OCI-LY3 (cell line): Measurements from ENCODE around the gene LAMTOR2.

Experiments
- H2AFZ ChIP-seq: fragments of 200-600, 300-600 bp; shearing (Covaris generic); 2 replicates; pipeline ENCODE4 v1.6.0; 2014; ENCODE audit warnings: antibody characterized with exemption, low read depth, low read length
- H3K27ac ChIP-seq: fragments of 200-600, 300-600 bp; sonication (generic); 2 replicates; pipeline ENCODE4 v1.5.1; 2014; ENCODE audit warnings: mild to moderate bottlenecking, low read length, moderate library complexity, mixed read lengths
- H3K27me3 ChIP-seq: fragments of 200-600, 300-600 bp; sonication (generic); 2 replicates; pipeline ENCODE4 v1.6.1; 2014; ENCODE audit warnings: low read depth, low read length, mixed read lengths
- H3K36me3 ChIP-seq: fragments of 200-600, 300-600 bp; sonication (generic); replicated peaks from 2 replicates; pipeline ENCODE3; 2014; ENCODE audit warnings: low read depth, low read length, mixed read lengths
- H3K4me1 ChIP-seq: fragments of 300-600, 200-600 bp; sonication (generic); 2 replicates; pipeline ENCODE4 v1.6.1; 2014; ENCODE audit warnings: low read length, mixed read lengths
- H3K4me2 ChIP-seq: fragments of 200-600, 300-600 bp; sonication (generic); 2 replicates; pipeline ENCODE4 v1.6.1; 2014; ENCODE audit warnings: low read length, mixed read lengths
- H3K4me3 ChIP-seq: fragments of 300-600, 200-600 bp; sonication (generic); 2 replicates; pipeline ENCODE4 v1.5.1; 2014; ENCODE audit warnings: antibody characterized with exemption, mild to moderate bottlenecking, low read length, moderate library complexity
- H3K79me2 ChIP-seq: fragments of 300-600, 200-600 bp; shearing (Covaris generic); 2 replicates; pipeline ENCODE4 v1.6.1; 2014; ENCODE audit warnings: mild to moderate bottlenecking, low read length, mixed read lengths
- H3K9ac ChIP-seq: fragments of 300-600, 200-600 bp; shearing (Covaris generic); 2 replicates; pipeline ENCODE4 v1.6.0; 2014; ENCODE audit warnings: mild to moderate bottlenecking, low read length, moderate library complexity
- H3K9me3 ChIP-seq: fragments of 200-600, 300-600 bp; shearing (Covaris generic); 2 replicates; pipeline ENCODE4 v1.6.1; 2014; ENCODE audit warnings: low read length, mixed read lengths; ENCODE audit not compliant: insufficient read depth
- H4K20me1 ChIP-seq: fragments of 200-600, 300-600 bp; sonication (generic); 2 replicates; pipeline ENCODE4 v1.6.1; 2016; ENCODE audit warnings: low read length, mixed read lengths; ENCODE audit not compliant: insufficient read depth
- CTCF ChIP-seq: fragments of 200-600, 300-600 bp; sonication (generic); IDR thresholded peaks from 2 replicates; pipeline ENCODE4 v1.5.1; 2014; ENCODE audit warnings: antibody characterized with exemption, low read length, low read depth
- EZH2phosphoT487 ChIP-seq: fragments of 200-600 bp; shearing (Covaris generic); IDR thresholded peaks from 2 replicates; pipeline ENCODE4 v1.6.1; 2018; ENCODE audit warnings: antibody characterized with exemption, mixed run types, low read depth

The LAMTOR2 gene

GRCh38 chr1:156048663-156049258, 5.8 kb upstream of the LAMTOR2 start:
- Histone ChIP-seq H3K79me2 (peaks cover 14% of the 10 kb centered on the region), H3K27me3 (no peaks in the 10 kb centered on the region), H3K4me1 (peaks cover 5% of the 10 kb centered on the region), H3K4me2 (no peak overlapping the region), H3K4me3 (no peak overlapping the region), H3K9me3 (no peaks in the 10 kb centered on the region), H3K27ac (no peak overlapping the region), H3K36me3 (peaks cover 21% of the 10 kb centered on the region), H2AFZ (no peak overlapping the region), H4K20me1 (no peaks in the 10 kb centered on the region), H3K9ac (no peak overlapping the region)
- TF ChIP-seq EZH2phosphoT487: no peak
- TF ChIP-seq CTCF: no peak

- H4K20me1 ChIP-seq: no peaks in the 10 kb centered on the region
- H3K4me2 ChIP-seq: no peak overlapping the region
- no peaks in the 10 kb centered on the region for H3K27me3 ChIP-seq
- peaks cover 6% of the 10 kb centered on the region for H3K4me1 ChIP-seq
- no peaks in the 10 kb centered on the region for H3K9me3 ChIP-seq
- no peak overlapping the region for H3K4me3 ChIP-seq
- no peak overlapping the region for H2AFZ ChIP-seq
- TF ChIP-seq EZH2phosphoT487 (no peak), CTCF (no peak)
- no peak overlapping the region for H3K9ac ChIP-seq
- H3K79me2 ChIP-seq: peaks cover 17% of the 10 kb centered on the region
- H3K36me3 ChIP-seq: peaks cover 19% of the 10 kb centered on the region
- no peak overlapping the region for H3K27ac ChIP-seq
Measured at GRCh38 chr1:156050376-156050775, 4.2 kb upstream of the LAMTOR2 start.

GRCh38 chr1:156051011-156051725, 3.4 kb upstream of the LAMTOR2 start:
- TF ChIP-seq EZH2phosphoT487 (no peak), CTCF (no peak)
- no peak overlapping the region for H3K27ac ChIP-seq
- H3K27me3 ChIP-seq: no peaks in the 10 kb centered on the region
- H3K9ac ChIP-seq: no peak overlapping the region
- H2AFZ ChIP-seq: no peak overlapping the region
- H3K9me3 ChIP-seq: no peaks in the 10 kb centered on the region
- peaks cover 21% of the 10 kb centered on the region for H3K79me2 ChIP-seq
- H4K20me1 ChIP-seq: no peaks in the 10 kb centered on the region
- no peak overlapping the region for H3K4me2 ChIP-seq
- H3K4me1 ChIP-seq: peaks cover 12% of the 10 kb centered on the region
- H3K36me3 ChIP-seq: peaks cover 17% of the 10 kb centered on the region
- H3K4me3 ChIP-seq: no peak overlapping the region

- peak overlapping the region; percentile 48; the same call in 1 of the 2 replicates for H2AFZ ChIP-seq
- peaks cover 21% of the 10 kb centered on the region for H3K79me2 ChIP-seq
- no peaks in the 10 kb centered on the region for H3K9me3 ChIP-seq
- H3K27ac ChIP-seq: peak overlapping the region; percentile 43
- H4K20me1 ChIP-seq: no peaks in the 10 kb centered on the region
- peaks cover 12% of the 10 kb centered on the region for H3K4me1 ChIP-seq
- peaks cover 15% of the 10 kb centered on the region for H3K36me3 ChIP-seq
- H3K9ac ChIP-seq: peak overlapping the region; percentile 62
- peak overlapping the region; percentile 77 for H3K4me2 ChIP-seq
- H3K27me3 ChIP-seq: no peaks in the 10 kb centered on the region
- peak; percentile 49 for TF ChIP-seq CTCF
- no peak for TF ChIP-seq EZH2phosphoT487
- H3K4me3 ChIP-seq: peak overlapping the region; percentile 86
Measured at GRCh38 chr1:156052862-156053767, 1.5 kb upstream of the LAMTOR2 start.
